ENCODE data around the gene KIFC3.
"Not testable (repeated sequence)": the region's sequence is repeated elsewhere in the genome, so short reads cannot be mapped to it uniquely, and the experiment has no call there.

DNA sequence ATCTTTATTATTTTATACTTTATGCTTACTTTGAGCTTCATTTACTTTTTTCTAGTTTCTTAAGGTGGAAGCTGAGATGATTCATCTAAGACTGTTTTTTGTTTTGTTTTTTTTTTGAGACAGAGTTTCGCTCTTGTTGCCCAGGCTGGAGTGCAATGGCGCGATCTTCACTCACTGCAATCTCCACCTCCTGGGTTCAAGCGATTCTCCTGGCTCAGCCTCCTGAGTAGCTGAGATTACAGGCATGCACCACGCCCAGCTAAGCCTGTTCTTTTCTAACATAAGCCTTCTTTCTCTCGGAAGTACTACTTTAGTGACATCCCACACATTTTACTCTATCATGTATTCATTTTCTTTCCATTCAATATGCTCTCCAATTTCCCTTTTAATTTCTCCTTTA, 89.7 kb downstream of the KIFC3 start:
- TF ChIP-seq, protein P1, sequence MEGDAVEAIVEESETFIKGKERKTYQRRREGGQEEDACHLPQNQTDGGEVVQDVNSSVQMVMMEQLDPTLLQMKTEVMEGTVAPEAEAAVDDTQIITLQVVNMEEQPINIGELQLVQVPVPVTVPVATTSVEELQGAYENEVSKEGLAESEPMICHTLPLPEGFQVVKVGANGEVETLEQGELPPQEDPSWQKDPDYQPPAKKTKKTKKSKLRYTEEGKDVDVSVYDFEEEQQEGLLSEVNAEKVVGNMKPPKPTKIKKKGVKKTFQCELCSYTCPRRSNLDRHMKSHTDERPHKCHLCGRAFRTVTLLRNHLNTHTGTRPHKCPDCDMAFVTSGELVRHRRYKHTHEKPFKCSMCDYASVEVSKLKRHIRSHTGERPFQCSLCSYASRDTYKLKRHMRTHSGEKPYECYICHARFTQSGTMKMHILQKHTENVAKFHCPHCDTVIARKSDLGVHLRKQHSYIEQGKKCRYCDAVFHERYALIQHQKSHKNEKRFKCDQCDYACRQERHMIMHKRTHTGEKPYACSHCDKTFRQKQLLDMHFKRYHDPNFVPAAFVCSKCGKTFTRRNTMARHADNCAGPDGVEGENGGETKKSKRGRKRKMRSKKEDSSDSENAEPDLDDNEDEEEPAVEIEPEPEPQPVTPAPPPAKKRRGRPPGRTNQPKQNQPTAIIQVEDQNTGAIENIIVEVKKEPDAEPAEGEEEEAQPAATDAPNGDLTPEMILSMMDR (IDR thresholded peaks at IDR 0.05), result not testable (repeated sequence)
- not testable (repeated sequence) for TF ChIP-seq POLR2A, POLR2AphosphoS5 (IDR thresholded peaks at IDR 0.05)

All from sigmoid colon (tissue), 4 donors.